ENCODE results near the gene OSBPL5. TPM values are rescaled to one million over a fixed set of nuclear protein-coding genes. Genes with fewer than 3 reads are reported as not detected.

The OSBPL5 gene
- total and polyA plus RNA-seq, 2 of the 4 experiments (the other 2 are of a cell fraction): 14.9 to 22.3 TPM

DNA sequence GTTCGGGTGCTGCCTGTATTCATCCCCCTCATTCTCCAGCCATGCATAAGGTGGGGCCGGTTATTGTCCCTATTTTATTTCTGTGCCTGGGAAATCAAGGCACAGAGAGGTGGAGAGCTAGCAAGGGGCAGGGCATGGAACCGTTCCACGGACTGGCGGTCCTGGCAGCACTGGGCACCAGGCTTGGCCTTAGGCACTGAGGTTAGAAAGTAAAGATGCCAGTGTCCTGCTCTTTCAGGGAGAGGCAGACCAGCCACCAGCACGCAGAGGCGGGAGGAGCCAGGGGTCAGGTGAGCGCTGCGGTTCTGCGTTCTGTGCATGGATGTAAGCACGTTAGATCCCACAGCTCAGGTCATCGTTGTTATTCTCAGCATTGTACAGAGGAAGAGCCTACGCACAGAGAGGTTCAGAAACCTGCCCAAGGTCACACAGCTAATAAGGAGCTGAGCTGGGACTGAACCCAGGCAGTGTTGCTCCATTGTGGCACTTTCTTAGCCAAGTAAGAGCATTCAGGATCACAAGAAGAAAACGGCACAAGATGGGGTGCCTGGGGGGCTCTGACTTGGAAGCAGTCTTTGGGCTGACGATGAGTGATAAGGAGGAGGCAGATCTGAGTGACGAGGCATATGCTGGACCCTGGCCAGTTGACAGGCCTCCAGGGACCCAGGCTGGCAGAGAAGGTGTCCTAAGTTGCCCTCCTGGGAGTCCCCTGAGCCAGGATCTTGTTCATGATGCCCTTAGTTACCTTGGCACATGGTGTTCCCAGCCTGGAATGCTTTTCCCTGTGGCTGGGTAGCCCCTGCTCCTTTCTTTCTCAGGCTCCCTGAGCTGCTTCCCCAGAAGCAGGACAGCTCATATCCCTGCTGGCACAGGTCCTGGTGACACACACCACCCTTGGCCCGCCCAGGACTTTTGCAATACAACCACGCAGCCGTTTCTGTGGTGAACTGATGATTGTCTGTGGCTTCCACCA, 41.1 kb downstream of the OSBPL5 start:
- Histone ChIP-seq H3K9me3 (ENCODE audit: control insufficient read depth, insufficient read depth, low read length) (no peaks in the 10 kb centered on the region), H3K14ac (replicated peaks; ENCODE audit: low read depth, low read length) (0 out of 2 replicates have a peak overlapping the region, but pooled peaks have one; percentile 19), H2BK20ac (ENCODE audit: low read depth, low read length) (peak overlapping the region; percentile 43), H3K36me3 (ENCODE audit: control insufficient read depth, insufficient read depth, low read length) (peaks cover 60% of the 10 kb centered on the region), H3K4me3 (ENCODE audit: insufficient read depth, low read depth, low read length) (no peak overlapping the region), H3K56ac (ENCODE audit: extremely low read depth, insufficient read depth, low read length) (no peak overlapping the region), H3K9ac (ENCODE audit: low read depth, low read length) (no peak overlapping the region), H3K18ac (ENCODE audit: low read depth, low read length) (no peak overlapping the region), H2AK5ac (ENCODE audit: low read depth, low read length) (peak overlapping the region; percentile 89; the same call in 1 of the 2 replicates), H3K4me2 (ENCODE audit: low read depth, low read length) (no peak overlapping the region), H3K79me1 (ENCODE audit: low read depth in 1 of 2, low read length in 2 of 2) (peaks cover 0 to 13% of the 10 kb centered on the region in 2 experiments; a peak in 3 of 4 replicates), H3K9me1 (ENCODE audit: insufficient read depth, low read length) (peaks cover 12% of the 10 kb centered on the region), H4K20me1 (ENCODE audit: insufficient read depth, low read length) (peaks cover 19% of the 10 kb centered on the region), H2BK15ac (ENCODE audit: low read depth, low read length) (no peak overlapping the region), H2BK120ac (ENCODE audit: low read depth, low read length) (no peak overlapping the region), H2BK5ac (ENCODE audit: low read depth, low read length, poor library complexity, severe bottlenecking) (peak overlapping the region; percentile 4), H2AK9ac (replicated peaks; ENCODE audit: low read depth, low read length, poor library complexity) (peak overlapping the region; percentile 62), H4K5ac (ENCODE audit: low read depth, low read length) (no peak overlapping the region), H3K4me1 (ENCODE audit: control insufficient read depth, insufficient read depth, low read length) (peaks cover 6% of the 10 kb centered on the region), H3K4ac (ENCODE audit: low read depth, low read length) (peak overlapping the region; percentile 33), H3K23ac (ENCODE audit: low read depth, low read length) (no peak overlapping the region), H3K27me3 (ENCODE audit: control insufficient read depth, insufficient read depth, low read length) (no peaks in the 10 kb centered on the region), H3K27ac (ENCODE audit: insufficient read depth, low read length) (no peak overlapping the region), H4K91ac (ENCODE audit: insufficient read depth, low read depth, low read length) (no peak overlapping the region; the same call in 1 of the 2 replicates), H2AFZ (replicated peaks; ENCODE audit: low read length, poor library complexity) (peak overlapping the region; percentile 67), H4K8ac (ENCODE audit: low read depth in 2 of 2, low read length in 2 of 2) (peak overlapping the region in 1 of 2 experiments; percentile 24; a peak in 1 of 4 replicates)
- DNase-seq (peak; percentile 97), ATAC-seq (ENCODE audit: low read depth) (peak; percentile 97)
- in situ Hi-C loops (cut with MboI; ENCODE audit: low sequenced_read_pairs) (no loop called here), intact Hi-C loops (cut with micrococcal nuclease) (loop anchor here (5.0 kb wide), 1 partner anchor 38 kb away; no protein-coding TSS in a partner anchor), dilution Hi-C loops (cut with HindIII; ENCODE audit: low sequenced_read_pairs, unreplicated experiment) (no loop called here)
- CTCF ChIA-PET: interaction anchor here (0.5 kb wide), 1 partner anchor 93 kb away, joined by 6 read pairs; no protein-coding TSS in a partner anchor
- no TSS peak for BruUV-seq (replicated peaks)
- POLR2A ChIA-PET (ENCODE audit: unreplicated experiment): no interaction called here
- 89% methylated on average over 13 of the region's 19 CpGs; no CpG with 5 or more reads in 1 of the 2 experiments for WGBS, 2 experiments (ENCODE audit: extremely low coverage in 2 of 2, insufficient read length in 1 of 2)
- TF ChIP-seq SMC3 (IDR thresholded peaks at IDR 0.05; ENCODE audit: low read depth, low read length) (peak; percentile 22; the same call in 1 of the 2 replicates), RAD21 (IDR thresholded peaks at IDR 0.05; ENCODE audit: low read length) (peak; percentile 20; the same call in 1 of the 2 replicates), MAFK (IDR thresholded peaks at IDR 0.05; ENCODE audit: low read depth, low read length) (no peak), NFE2L2 (IDR thresholded peaks at IDR 0.05; ENCODE audit: low read depth, low read length) (peak; percentile 12; the same call in 1 of the 2 replicates), RCOR1 (IDR thresholded peaks at IDR 0.05; ENCODE audit: insufficient replicate concordance, low read length) (peak; percentile 76), POLR2A (IDR thresholded peaks at IDR 0.05; ENCODE audit: low read depth, low read length) (no peak), BHLHE40 (IDR thresholded peaks at IDR 0.05; ENCODE audit: low read depth, low read length) (no peak), CHD1 (IDR thresholded peaks at IDR 0.05; ENCODE audit: low read depth, low read length) (no peak), CEBPB (IDR thresholded peaks at IDR 0.05; ENCODE audit: low read depth, low read length) (peak; percentile 99), RFX5 (IDR thresholded peaks at IDR 0.05; ENCODE audit: low read depth, low read length) (no peak)
- TF ChIP-seq, protein P1, sequence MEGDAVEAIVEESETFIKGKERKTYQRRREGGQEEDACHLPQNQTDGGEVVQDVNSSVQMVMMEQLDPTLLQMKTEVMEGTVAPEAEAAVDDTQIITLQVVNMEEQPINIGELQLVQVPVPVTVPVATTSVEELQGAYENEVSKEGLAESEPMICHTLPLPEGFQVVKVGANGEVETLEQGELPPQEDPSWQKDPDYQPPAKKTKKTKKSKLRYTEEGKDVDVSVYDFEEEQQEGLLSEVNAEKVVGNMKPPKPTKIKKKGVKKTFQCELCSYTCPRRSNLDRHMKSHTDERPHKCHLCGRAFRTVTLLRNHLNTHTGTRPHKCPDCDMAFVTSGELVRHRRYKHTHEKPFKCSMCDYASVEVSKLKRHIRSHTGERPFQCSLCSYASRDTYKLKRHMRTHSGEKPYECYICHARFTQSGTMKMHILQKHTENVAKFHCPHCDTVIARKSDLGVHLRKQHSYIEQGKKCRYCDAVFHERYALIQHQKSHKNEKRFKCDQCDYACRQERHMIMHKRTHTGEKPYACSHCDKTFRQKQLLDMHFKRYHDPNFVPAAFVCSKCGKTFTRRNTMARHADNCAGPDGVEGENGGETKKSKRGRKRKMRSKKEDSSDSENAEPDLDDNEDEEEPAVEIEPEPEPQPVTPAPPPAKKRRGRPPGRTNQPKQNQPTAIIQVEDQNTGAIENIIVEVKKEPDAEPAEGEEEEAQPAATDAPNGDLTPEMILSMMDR (conservative IDR thresholded peaks at IDR 0.05; ENCODE audit: low read depth, low read length): no peak; the same call in 1 of the 2 replicates
- TF ChIP-seq, protein P2, sequence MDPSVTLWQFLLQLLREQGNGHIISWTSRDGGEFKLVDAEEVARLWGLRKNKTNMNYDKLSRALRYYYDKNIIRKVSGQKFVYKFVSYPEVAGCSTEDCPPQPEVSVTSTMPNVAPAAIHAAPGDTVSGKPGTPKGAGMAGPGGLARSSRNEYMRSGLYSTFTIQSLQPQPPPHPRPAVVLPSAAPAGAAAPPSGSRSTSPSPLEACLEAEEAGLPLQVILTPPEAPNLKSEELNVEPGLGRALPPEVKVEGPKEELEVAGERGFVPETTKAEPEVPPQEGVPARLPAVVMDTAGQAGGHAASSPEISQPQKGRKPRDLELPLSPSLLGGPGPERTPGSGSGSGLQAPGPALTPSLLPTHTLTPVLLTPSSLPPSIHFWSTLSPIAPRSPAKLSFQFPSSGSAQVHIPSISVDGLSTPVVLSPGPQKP (IDR thresholded peaks at IDR 0.05; ENCODE audit: borderline replicate concordance, low read depth, low read length): no peak
- TF ChIP-seq, protein P3, sequence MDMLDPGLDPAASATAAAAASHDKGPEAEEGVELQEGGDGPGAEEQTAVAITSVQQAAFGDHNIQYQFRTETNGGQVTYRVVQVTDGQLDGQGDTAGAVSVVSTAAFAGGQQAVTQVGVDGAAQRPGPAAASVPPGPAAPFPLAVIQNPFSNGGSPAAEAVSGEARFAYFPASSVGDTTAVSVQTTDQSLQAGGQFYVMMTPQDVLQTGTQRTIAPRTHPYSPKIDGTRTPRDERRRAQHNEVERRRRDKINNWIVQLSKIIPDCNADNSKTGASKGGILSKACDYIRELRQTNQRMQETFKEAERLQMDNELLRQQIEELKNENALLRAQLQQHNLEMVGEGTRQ (IDR thresholded peaks at IDR 0.05; ENCODE audit: low read depth, low read length): no peak

Measured in IMR-90 (cell line).